SK-N-SH treated with all-trans-retinoic acid at 6 μM for 48 hours (cell line): ENCODE data around the gene MYO18A.
"Not testable (repeated sequence)": the region's sequence is repeated elsewhere in the genome, so short reads cannot be mapped to it uniquely, and the experiment has no call there.

Experiments
- ATAC-seq: fragments of 200-7000 bp; cut with Tn5 transposase; 3 replicates; pipeline ENCODE4 v1.9.1; 2020; ENCODE audit warnings: mild to moderate bottlenecking, moderate library complexity
- ARNTL ChIP-seq: fragments of 450-650 bp; formaldehyde crosslinking; IDR thresholded peaks from 2 replicates; pipeline ENCODE4 v1.5.0; 2020; ENCODE audit warnings: low read depth, mild to moderate bottlenecking, moderate library complexity, borderline replicate concordance
- BACH2 ChIP-seq: fragments of 250-450 bp; sonication (Bioruptor Pico); IDR thresholded peaks from 2 replicates; pipeline ENCODE4 v1.9.0; 2021; ENCODE audit warnings: mild to moderate bottlenecking, borderline replicate concordance
- CSDC2 ChIP-seq: fragments of 250-450 bp; sonication (Bioruptor Pico); IDR thresholded peaks from 2 replicates; pipeline ENCODE4 v1.5.0; 2020; ENCODE audit warnings: mild to moderate bottlenecking, moderate library complexity
- CSRNP3 ChIP-seq: fragments of 250-450 bp; sonication (Bioruptor Pico); IDR thresholded peaks from 2 replicates; pipeline ENCODE4 v1.5.1; 2021; ENCODE audit warnings: mild to moderate bottlenecking, moderate library complexity
- ESRRG ChIP-seq: fragments of 250-450 bp; sonication (Bioruptor Pico); IDR thresholded peaks from 2 replicates; pipeline ENCODE4 v1.6.1; 2021; ENCODE audit warnings: mild to moderate bottlenecking
- GLIS3 ChIP-seq: fragments of 250-450 bp; sonication (Bioruptor Pico); IDR thresholded peaks from 2 replicates; pipeline ENCODE4 v1.5.0; 2020; ENCODE audit warnings: mild to moderate bottlenecking, moderate library complexity
- ISL1 ChIP-seq: fragments of 250-450 bp; sonication (Bioruptor Pico); IDR thresholded peaks from 2 replicates; pipeline ENCODE4 v2.1.2; 2022; ENCODE audit warnings: mild to moderate bottlenecking, moderate library complexity
- PATZ1 ChIP-seq: fragments of 250-450 bp; sonication (Bioruptor Pico); IDR thresholded peaks from 2 replicates; pipeline ENCODE4 v1.8.0; 2020; ENCODE audit warnings: mild to moderate bottlenecking, moderate library complexity, borderline replicate concordance
- PPARA ChIP-seq: fragments of 250-450 bp; sonication (Bioruptor Pico); IDR thresholded peaks from 2 replicates; pipeline ENCODE4 v1.5.0; 2020; ENCODE audit warnings: mild to moderate bottlenecking, borderline replicate concordance
- RARB ChIP-seq: fragments of 250-450 bp; sonication (Bioruptor Pico); IDR thresholded peaks from 2 replicates; pipeline ENCODE4 v1.8.0; 2021; ENCODE audit warnings: mild to moderate bottlenecking, moderate library complexity
- SNAI2 ChIP-seq: fragments of 250-450 bp; sonication (Bioruptor Pico); IDR thresholded peaks from 2 replicates; pipeline ENCODE4 v1.5.0; 2020; ENCODE audit warnings: mild to moderate bottlenecking, moderate library complexity
- TOX ChIP-seq: fragments of 250-450 bp; sonication (Bioruptor Pico); IDR thresholded peaks from 2 replicates; pipeline ENCODE4 v1.8.0; 2021; ENCODE audit warnings: mild to moderate bottlenecking, moderate library complexity, borderline replicate concordance
- TSHZ2 ChIP-seq: fragments of 250-450 bp; sonication (Bioruptor Pico); IDR thresholded peaks from 2 replicates; pipeline ENCODE4 v1.5.0; 2020; ENCODE audit warnings: mild to moderate bottlenecking, moderate library complexity
- ZFP3 ChIP-seq: fragments of 250-450 bp; sonication (Bioruptor Pico); IDR thresholded peaks from 2 replicates; pipeline ENCODE4 v1.5.0; 2020; ENCODE audit warnings: mild to moderate bottlenecking, moderate library complexity
- ZFP30 ChIP-seq: fragments of 450-650 bp; formaldehyde crosslinking; IDR thresholded peaks from 2 replicates; pipeline ENCODE4 v1.5.0; 2022; ENCODE audit warnings: mild to moderate bottlenecking, moderate library complexity
- ZNF565 ChIP-seq: fragments of 450-650 bp; formaldehyde crosslinking; conservative IDR thresholded peaks from 2 replicates; pipeline ENCODE4 v1.5.0; 2020; ENCODE audit warnings: low read depth, mild to moderate bottlenecking, moderate library complexity
- ZNF70 ChIP-seq: fragments of 450-650 bp; formaldehyde crosslinking; IDR thresholded peaks from 2 replicates; pipeline ENCODE4 v1.5.0; 2020; ENCODE audit warnings: mild to moderate bottlenecking, moderate library complexity
- ZNF8 ChIP-seq: fragments of 450-650 bp; formaldehyde crosslinking; IDR thresholded peaks from 2 replicates; pipeline ENCODE4 v1.5.0; 2020; ENCODE audit warnings: mild to moderate bottlenecking, moderate library complexity
- TF ChIP-seq, protein P1 (sequence below): fragments of 250-450 bp; sonication (Bioruptor Pico); IDR thresholded peaks from 2 replicates; pipeline ENCODE4 v1.5.1; 2020; ENCODE audit warnings: low read depth, mild to moderate bottlenecking, moderate library complexity

Gene MYO18A

DNA sequence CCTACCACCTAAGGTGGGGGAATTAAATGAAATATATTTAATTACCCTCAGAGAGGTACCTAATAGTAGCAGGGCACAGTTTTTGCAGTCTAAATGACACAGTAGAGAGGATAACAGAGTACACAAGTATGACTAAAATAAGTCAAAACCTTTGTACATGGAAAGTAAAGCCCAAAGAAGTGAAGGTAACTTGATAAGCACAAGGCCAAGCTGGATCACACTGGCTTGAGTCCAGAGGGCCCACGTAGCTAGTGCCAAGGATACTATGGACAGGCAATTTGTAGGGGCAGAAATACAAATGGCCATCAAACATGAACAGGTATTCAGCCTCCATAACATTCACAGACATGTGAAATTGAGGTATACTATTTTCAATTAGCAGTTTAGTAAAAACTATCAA, 7.6 kb downstream of the MYO18A start (continued):
- TF ChIP-seq CSRNP3 (CRISPR knock-in tag): no peak

GRCh38 chr17:29170682-29171081, 9.5 kb downstream of the MYO18A start:
- no peak for ATAC-seq
- TF ChIP-seq CSDC2 (CRISPR knock-in tag) (no peak), RARB (no peak), ZNF8 (CRISPR knock-in tag) (no peak), PATZ1 (CRISPR knock-in tag) (no peak), TSHZ2 (no peak), TOX (CRISPR knock-in tag) (no peak), ARNTL (no peak)
- TF ChIP-seq, protein P1, sequence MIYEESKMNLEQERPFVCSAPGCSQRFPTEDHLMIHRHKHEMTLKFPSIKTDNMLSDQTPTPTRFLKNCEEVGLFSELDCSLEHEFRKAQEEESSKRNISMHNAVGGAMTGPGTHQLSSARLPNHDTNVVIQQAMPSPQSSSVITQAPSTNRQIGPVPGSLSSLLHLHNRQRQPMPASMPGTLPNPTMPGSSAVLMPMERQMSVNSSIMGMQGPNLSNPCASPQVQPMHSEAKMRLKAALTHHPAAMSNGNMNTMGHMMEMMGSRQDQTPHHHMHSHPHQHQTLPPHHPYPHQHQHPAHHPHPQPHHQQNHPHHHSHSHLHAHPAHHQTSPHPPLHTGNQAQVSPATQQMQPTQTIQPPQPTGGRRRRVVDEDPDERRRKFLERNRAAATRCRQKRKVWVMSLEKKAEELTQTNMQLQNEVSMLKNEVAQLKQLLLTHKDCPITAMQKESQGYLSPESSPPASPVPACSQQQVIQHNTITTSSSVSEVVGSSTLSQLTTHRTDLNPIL (CRISPR knock-in tag): no peak

GRCh38 chr17:29169806-29170591, 10.2 kb downstream of the MYO18A start:
- ATAC-seq: no peak

GRCh38 chr17:29168759-29169126, 11.5 kb downstream of the MYO18A start:
- ATAC-seq: not testable (repeated sequence)

More at GRCh38 chr17:29169806-29170591, 10.2 kb downstream of the MYO18A start:
- TF ChIP-seq ISL1 (no peak), CSDC2 (CRISPR knock-in tag) (no peak), BACH2 (no peak), RARB (no peak), TOX (CRISPR knock-in tag) (no peak), ZNF565 (CRISPR knock-in tag) (no peak), ZFP30 (CRISPR knock-in tag) (no peak), TSHZ2 (no peak), ZNF8 (CRISPR knock-in tag) (no peak), ZNF70 (CRISPR knock-in tag) (no peak), ESRRG (CRISPR knock-in tag) (no peak), ZFP3 (CRISPR knock-in tag) (no peak), PATZ1 (CRISPR knock-in tag) (no peak), PPARA (no peak), SNAI2 (CRISPR knock-in tag) (no peak), GLIS3 (CRISPR knock-in tag) (no peak)
- TF ChIP-seq, protein P1 (CRISPR knock-in tag): no peak
